Measurements from ENCODE around the gene CYP11A1.

Gene CYP11A1

GRCh38 chr15:74295800-74296199 is 71.6 kb downstream of the CYP11A1 start:
- DNase-seq (ENCODE audit: insufficient read length) (no peak), FAIRE-seq (no peak)
- TF ChIP-seq POLR2A (IDR thresholded peaks at IDR 0.05; ENCODE audit: low read depth, low read length) (no peak), POLR2AphosphoS5 (IDR thresholded peaks at IDR 0.05; ENCODE audit: low read depth, low read length) (no peak), TAF1 (IDR thresholded peaks at IDR 0.05; ENCODE audit: borderline replicate concordance, low read depth, low read length) (no peak)

- DNase-seq (ENCODE audit: insufficient read length), result no peak
- FAIRE-seq, result no peak
- no peak for TF ChIP-seq POLR2A (IDR thresholded peaks at IDR 0.05; ENCODE audit: low read depth, low read length)
- TF ChIP-seq TAF1 (IDR thresholded peaks at IDR 0.05; ENCODE audit: borderline replicate concordance, low read depth, low read length), result no peak
- no peak for TF ChIP-seq POLR2AphosphoS5 (IDR thresholded peaks at IDR 0.05; ENCODE audit: low read depth, low read length)
These were observed 73.4 kb downstream of the CYP11A1 start for GRCh38 chr15:74294010-74294409.

- TF ChIP-seq TAF1 (IDR thresholded peaks at IDR 0.05; ENCODE audit: borderline replicate concordance, low read depth, low read length) (no peak), POLR2AphosphoS5 (IDR thresholded peaks at IDR 0.05; ENCODE audit: low read depth, low read length) (no peak), POLR2A (IDR thresholded peaks at IDR 0.05; ENCODE audit: low read depth, low read length) (no peak)
- no peak for DNase-seq (ENCODE audit: insufficient read length)
- no peak for FAIRE-seq
These were observed 74.2 kb downstream of the CYP11A1 start for GRCh38 chr15:74293021-74293810.

DNA sequence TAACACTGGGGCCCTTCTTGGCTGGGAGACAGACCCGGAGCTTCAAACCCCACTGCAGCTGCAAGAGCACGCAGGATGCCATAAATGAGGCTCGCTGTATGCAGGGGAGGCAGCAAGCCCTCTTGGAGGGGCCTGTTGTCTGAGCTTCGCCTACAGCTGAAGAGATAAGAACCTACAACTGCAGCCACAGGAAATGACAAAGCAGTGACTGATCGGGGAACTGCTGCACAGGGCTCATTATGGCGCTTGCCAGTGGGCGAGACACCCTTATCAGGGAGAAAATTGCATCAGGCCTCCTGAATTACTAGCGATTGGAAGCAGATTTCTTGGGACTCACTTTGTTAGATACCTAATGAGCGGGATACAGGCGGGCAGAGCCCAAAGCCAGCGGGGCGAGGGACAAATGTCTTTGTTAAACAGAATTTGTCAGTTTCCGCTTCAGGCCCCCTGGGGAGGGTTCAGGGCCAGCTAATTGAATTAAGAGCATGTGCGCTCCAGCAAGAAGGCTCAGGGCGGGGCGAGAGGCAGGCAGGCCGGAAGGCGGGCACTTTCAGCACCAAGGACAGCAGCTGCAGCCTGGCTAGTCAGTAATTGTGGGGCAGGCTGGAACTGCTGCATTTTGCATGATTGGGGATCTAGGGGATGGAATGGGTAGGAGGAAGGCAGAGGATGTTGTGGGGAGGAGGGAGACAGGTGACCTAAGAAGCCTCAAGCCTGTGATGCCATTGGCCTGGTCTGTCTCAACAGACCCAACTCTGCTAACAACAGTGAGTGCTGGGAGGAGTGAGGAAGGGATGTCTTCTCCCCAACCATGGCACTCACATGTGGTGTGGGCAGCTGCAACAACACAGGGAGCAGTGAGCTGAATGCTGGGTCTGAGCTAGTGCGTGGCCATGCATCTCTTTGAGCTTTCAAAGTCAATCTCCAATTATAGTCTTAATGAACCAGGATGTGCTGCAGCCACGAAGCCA is 76.1 kb downstream of the CYP11A1 start:
- peak; percentile 69 for DNase-seq (ENCODE audit: insufficient read length)
- peak; percentile 94 for FAIRE-seq
- TF ChIP-seq POLR2A (IDR thresholded peaks at IDR 0.05; ENCODE audit: low read depth, low read length) (no peak), POLR2AphosphoS5 (IDR thresholded peaks at IDR 0.05; ENCODE audit: low read depth, low read length) (no peak), TAF1 (IDR thresholded peaks at IDR 0.05; ENCODE audit: borderline replicate concordance, low read depth, low read length) (no peak)

- TF ChIP-seq POLR2A (IDR thresholded peaks at IDR 0.05; ENCODE audit: low read depth, low read length), result no peak
- TF ChIP-seq TAF1 (IDR thresholded peaks at IDR 0.05; ENCODE audit: borderline replicate concordance, low read depth, low read length), result no peak
- TF ChIP-seq POLR2AphosphoS5 (IDR thresholded peaks at IDR 0.05; ENCODE audit: low read depth, low read length), result no peak
- DNase-seq (ENCODE audit: insufficient read length) (no peak), FAIRE-seq (no peak)
These were observed 76.8 kb downstream of the CYP11A1 start for GRCh38 chr15:74290645-74291044.

- TF ChIP-seq POLR2A (IDR thresholded peaks at IDR 0.05; ENCODE audit: low read depth, low read length) (no peak), POLR2AphosphoS5 (IDR thresholded peaks at IDR 0.05; ENCODE audit: low read depth, low read length) (no peak), TAF1 (IDR thresholded peaks at IDR 0.05; ENCODE audit: borderline replicate concordance, low read depth, low read length) (no peak)
- DNase-seq (ENCODE audit: insufficient read length) (no peak), FAIRE-seq (no peak)
These were observed 77.8 kb downstream of the CYP11A1 start for GRCh38 chr15:74289671-74290070.

Measured in GM12892 (cell line).